Stomach (tissue), 4 donors: ENCODE measurements around the gene ZNF860.

Source experiments
- CTCF ChIP-seq, 7 experiments: fragments of 450-650 bp in 4 of 7; fragments of 200-600 bp in 3 of 7; sonication (generic) in 3 of 7; IDR thresholded peaks; one replicate each; pipeline ENCODE4 v1.5.1; 2016 to 2019; ENCODE audit warnings: antibody characterized with exemption in 7 of 7, control low read depth in 2 of 7, mild to moderate bottlenecking in 1 of 7
- POLR2A ChIP-seq, 4 donors: fragments of 450-650 bp; IDR thresholded peaks; one replicate each; pipeline ENCODE4 v1.6.1; 2016; ENCODE audit warnings: antibody characterized with exemption in 4 of 4, control low read depth in 2 of 4, mild to moderate bottlenecking in 1 of 4, moderate library complexity in 1 of 4
- POLR2AphosphoS5 ChIP-seq, 3 donors: sonication (generic); formaldehyde crosslinking; IDR thresholded peaks; one replicate each; pipeline ENCODE4 v1.6.1; 2016; ENCODE audit warnings: antibody characterized with exemption in 3 of 3

DNA sequence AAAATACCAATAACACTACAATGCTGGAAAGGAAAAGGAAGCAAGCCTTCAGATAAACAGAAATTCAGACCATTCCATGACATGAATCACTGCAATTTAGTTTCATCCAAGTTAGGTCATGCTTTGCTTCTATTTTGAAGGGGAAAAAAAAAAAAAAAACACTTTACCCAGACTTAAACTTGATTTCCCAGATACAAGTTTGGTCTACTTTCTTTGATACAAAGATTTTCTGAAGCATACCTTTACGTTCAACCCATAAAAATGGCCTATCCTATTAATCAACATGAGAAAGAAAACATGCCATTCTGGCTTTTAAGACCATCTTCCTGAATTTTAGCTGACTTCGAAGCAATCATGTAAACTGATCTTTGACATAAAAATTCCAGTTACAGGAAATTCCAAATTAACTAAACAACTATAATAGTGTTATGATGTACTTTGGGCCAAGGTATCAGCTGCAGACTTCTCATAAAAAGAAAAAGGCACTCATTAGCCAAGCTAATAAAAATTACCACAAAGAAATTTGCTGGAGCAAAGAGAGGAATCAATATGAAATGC, 13.1 kb upstream of the ZNF860 start:
- no peak for TF ChIP-seq CTCF (IDR thresholded peaks at IDR 0.05)
- no peak for TF ChIP-seq POLR2A (IDR thresholded peaks at IDR 0.05)
- TF ChIP-seq POLR2AphosphoS5 (IDR thresholded peaks at IDR 0.05) = peak in 1 of 3 donors; percentile 24
